Thyroid gland (tissue), 4 donors: ENCODE results near the gene VPS13C. TPM values are rescaled to one million over a fixed set of nuclear protein-coding genes. Genes with fewer than 3 reads are reported as not detected.
"Not testable (repeated sequence)": the region's sequence is repeated elsewhere in the genome, so short reads cannot be mapped to it uniquely, and the experiment has no call there.

Source experiments
- DNase-seq, 2 donors: peaks; one replicate each; pipeline ENCODE4 v3.0.0-alpha.2; 2019
- H3K27ac ChIP-seq, 3 donors: fragments of 200-600 bp; sonication (generic); 1 replicate in 2 of 3; 2 replicates in 1 of 3; pipeline ENCODE4 v1.5.1; 2016 to 2019; ENCODE audit warnings: mild to moderate bottlenecking in 1 of 3, moderate library complexity in 1 of 3
- H3K27me3 ChIP-seq: fragments of 200-600 bp; sonication (generic); one replicate; pipeline ENCODE4 v1.5.1; 2019
- H3K36me3 ChIP-seq, 2 donors: fragments of 200-600 bp; sonication (generic); one replicate each; pipeline ENCODE4 v1.5.1; 2016 to 2019
- H3K4me1 ChIP-seq, 2 donors: fragments of 200-600 bp; sonication (generic); one replicate each; pipeline ENCODE4 v1.5.1; 2017 to 2019
- H3K4me3 ChIP-seq, 3 donors: fragments of 200-600 bp; sonication (generic); replicated peaks in 1 of 3; 1 replicate in 2 of 3; 2 replicates in 1 of 3; pipeline ENCODE4 v1.5.1; 2016; ENCODE audit warnings: mild to moderate bottlenecking in 1 of 3
- H3K9me3 ChIP-seq: fragments of 200-600 bp; sonication (generic); one replicate; pipeline ENCODE4 v1.5.1; 2017
- CTCF ChIP-seq, 6 experiments: fragments of 200-600 bp in 3 of 6; fragments of 450-650 bp in 3 of 6; sonication (generic) in 3 of 6; IDR thresholded peaks; one replicate each; pipeline ENCODE4 v1.5.1; 2016 to 2019; ENCODE audit warnings: antibody characterized with exemption in 6 of 6, mild to moderate bottlenecking in 2 of 6, inconsistent platforms in 1 of 6, moderate library complexity in 1 of 6
- POLR2A ChIP-seq, 2 donors: fragments of 450-650 bp; IDR thresholded peaks; one replicate each; pipeline ENCODE4 v1.6.1; 2017; ENCODE audit warnings: antibody characterized with exemption in 2 of 2, mild to moderate bottlenecking in 2 of 2, moderate library complexity in 1 of 2
- WGBS, 2 donors: methylation state at CpG; one replicate each; pipeline ENCODE4 v1.1.5; 2017; 5-methylcytosine and 5-hydroxymethylcytosine counted together
- intact Hi-C: fragments of 100-400 bp; cut with DNase I; formaldehyde crosslinking; loops from one replicate; pipeline ENCODE4 v1.15.1; 2023
- total RNA-seq, 4 donors: library from RNA; depleted of rRNA; stranded (reverse); fragments of >200 nt; gene quantifications; one replicate each; pipeline ENCODE4 v1.2.3, GENCODE V29; 2016

The VPS13C gene
- total RNA-seq, 4 donors from 2014 or later: 99.4 to 159 (median 119) TPM

GRCh38 chr15:62053439-62054085, 6.7 kb downstream of the VPS13C start:
- peaks cover 0 to 12% of the 10 kb centered on the region in 2 donors for H3K4me1 ChIP-seq
- 80 to 84% methylated on average over 5 of the region's 5 CpGs for WGBS, 2 donors
- TF ChIP-seq POLR2A (IDR thresholded peaks at IDR 0.05) (no peak), CTCF (IDR thresholded peaks at IDR 0.05) (no peak)
- no peak for DNase-seq
- no peak overlapping the region for H3K4me3 ChIP-seq
- H3K27me3 ChIP-seq: no peaks in the 10 kb centered on the region
- intact Hi-C loops: no loop called here
- no peaks in the 10 kb centered on the region for H3K36me3 ChIP-seq
- H3K27ac ChIP-seq: peak overlapping the region in 1 of 3 donors; percentile 9
- H3K9me3 ChIP-seq: no peaks in the 10 kb centered on the region

- no peak overlapping the region for H3K27ac ChIP-seq
- intact Hi-C loops: no loop called here
- no peak for DNase-seq
- H3K27me3 ChIP-seq: no peaks in the 10 kb centered on the region
- no peak overlapping the region for H3K4me3 ChIP-seq
- TF ChIP-seq POLR2A (IDR thresholded peaks at IDR 0.05) (no peak), CTCF (IDR thresholded peaks at IDR 0.05) (no peak)
- no peaks in the 10 kb centered on the region for H3K36me3 ChIP-seq
- no peaks in the 10 kb centered on the region for H3K9me3 ChIP-seq
- WGBS, 2 donors: 98% methylated on average over 1 of the region's 1 CpG
- peaks cover 0 to 12% of the 10 kb centered on the region in 2 donors for H3K4me1 ChIP-seq
These were observed 7.5 kb downstream of the VPS13C start for GRCh38 chr15:62052713-62053112.

GRCh38 chr15:62051166-62051565, 9.1 kb downstream of the VPS13C start:
- Histone ChIP-seq H3K4me3 (no peak overlapping the region), H3K27me3 (no peaks in the 10 kb centered on the region), H3K9me3 (no peaks in the 10 kb centered on the region), H3K27ac (no peak overlapping the region), H3K36me3 (no peaks in the 10 kb centered on the region), H3K4me1 (peaks cover 0 to 12% of the 10 kb centered on the region in 2 donors)
- no peak for TF ChIP-seq CTCF (IDR thresholded peaks at IDR 0.05)
- no peak for TF ChIP-seq POLR2A (IDR thresholded peaks at IDR 0.05)
- WGBS, 2 donors: 93 to 98% methylated on average over 4 of the region's 4 CpGs
- intact Hi-C loops: no loop called here
- DNase-seq: no peak

- no peak for DNase-seq
- Histone ChIP-seq H3K4me1 (peaks cover 0 to 12% of the 10 kb centered on the region in 2 donors), H3K27me3 (no peaks in the 10 kb centered on the region), H3K36me3 (no peaks in the 10 kb centered on the region), H3K27ac (no peak overlapping the region), H3K9me3 (no peaks in the 10 kb centered on the region), H3K4me3 (no peak overlapping the region)
- WGBS, 2 donors: 93 to 95% methylated on average over 1 of the region's 1 CpG
- TF ChIP-seq POLR2A (IDR thresholded peaks at IDR 0.05): no peak
- no peak for TF ChIP-seq CTCF (IDR thresholded peaks at IDR 0.05)
- intact Hi-C loops: no loop called here
These were observed 10.1 kb downstream of the VPS13C start for GRCh38 chr15:62050115-62050514.

GRCh38 chr15:62048254-62048653, 12.0 kb downstream of the VPS13C start:
- H3K27me3 ChIP-seq, H3K4me1 ChIP-seq, H3K36me3 ChIP-seq, intact Hi-C loops, H3K27ac ChIP-seq, H3K4me3 ChIP-seq, DNase-seq, H3K9me3 ChIP-seq: not testable (repeated sequence)
- 99% methylated on average over 4 of the region's 4 CpGs for WGBS, 2 donors
